Natural killer cell (primary cell): Measurements from ENCODE around the gene TPPP2. TPM values are rescaled to one million over a fixed set of nuclear protein-coding genes. Genes with fewer than 3 reads are reported as not detected.

Source experiments
- ATAC-seq, 3 donors: fragments of 150-1000 bp in 2 of 3; fragments of 200-7000 bp in 1 of 3; cut with Tn5 transposase; 1 replicate in 1 of 3; 2 replicates in 2 of 3; pipeline ENCODE4 v1.10.0; 2021; ENCODE audit warnings: mild to moderate bottlenecking in 2 of 3, moderate library complexity in 2 of 3
- DNase-seq, 2 donors: peaks; one replicate each; pipeline versions ENCODE4 v3.0.0 to v3.0.0-alpha.2; 2013 to 2021; ENCODE audit warnings: mixed read lengths in 1 of 2
- H3K27ac ChIP-seq: one replicate; pipeline ENCODE4 v1.5.1; 2013; ENCODE audit warnings: mild to moderate bottlenecking, low read length
- H3K27me3 ChIP-seq: one replicate; pipeline ENCODE4 v1.6.1; 2013; ENCODE audit warnings: low read length; ENCODE audit not compliant: control insufficient read depth, insufficient read depth
- H3K36me3 ChIP-seq: one replicate; pipeline ENCODE4 v1.6.1; 2013; ENCODE audit warnings: low read length; ENCODE audit not compliant: control insufficient read depth, insufficient read depth
- H3K4me1 ChIP-seq: one replicate; pipeline ENCODE4 v1.6.1; 2013; ENCODE audit warnings: low read length; ENCODE audit not compliant: control insufficient read depth, insufficient read depth
- H3K4me3 ChIP-seq: one replicate; pipeline ENCODE4 v1.5.1; 2013; ENCODE audit warnings: low read length
- H3K9me3 ChIP-seq: one replicate; pipeline ENCODE4 v1.6.1; 2013; ENCODE audit warnings: low read length; ENCODE audit not compliant: control insufficient read depth, insufficient read depth
- H3K27ac Mint-ChIP-seq, 2 donors: one replicate each; pipeline ENCODE4 v1.8.0; 2022; ENCODE audit warnings: mild to moderate bottlenecking in 2 of 2, mixed read lengths in 2 of 2, moderate library complexity in 1 of 2
- H3K27me3 Mint-ChIP-seq, 2 donors: one replicate each; pipeline ENCODE4 v1.8.0; 2022; ENCODE audit warnings: low read depth in 2 of 2, mixed read lengths in 2 of 2
- H3K36me3 Mint-ChIP-seq: one replicate; pipeline ENCODE4 v1.8.0; 2022; ENCODE audit warnings: mixed read lengths
- H3K4me1 Mint-ChIP-seq, 2 donors: one replicate each; pipeline ENCODE4 v1.8.0; 2022; ENCODE audit warnings: mixed read lengths in 2 of 2
- H3K4me3 Mint-ChIP-seq: one replicate; pipeline ENCODE4 v1.8.0; 2022; ENCODE audit warnings: mild to moderate bottlenecking, moderate library complexity, mixed read lengths
- H3K9me3 Mint-ChIP-seq, 2 donors: one replicate each; pipeline ENCODE4 v1.8.0; 2022; ENCODE audit warnings: mixed read lengths in 2 of 2
- CTCF ChIP-seq: fragments of 200-600 bp; IDR thresholded peaks from one replicate; pipeline ENCODE4 v1.8.0; 2022; ENCODE audit warnings: antibody characterized with exemption
- WGBS: methylation state at CpG from one replicate; pipeline ENCODE4 v1.1.7; 2013; ENCODE audit warnings: missing lambda C conversion rate; ENCODE audit not compliant: insufficient coverage; 5-methylcytosine and 5-hydroxymethylcytosine counted together
- intact Hi-C: fragments of 100-400 bp; cut with micrococcal nuclease; formaldehyde crosslinking; loops from one replicate; pipeline ENCODE4 v1.14.2; 2022
- total RNA-seq, 4 donors: library from RNA; stranded (reverse); fragments of 120-200 nt in 1 of 4; gene quantifications; one replicate each; pipeline versions ENCODE4 v1.2.3 to v1.2.4, GENCODE V29; 2013 to 2022

Gene TPPP2
- total RNA-seq, 3 donors from 2014 or later (not counting 1 experiment from before 2014, with no cell fraction given): not detected

- no peak overlapping the region for H3K27ac Mint-ChIP-seq
- Histone ChIP-seq H3K27me3 (peaks cover 37% of the 10 kb centered on the region), H3K4me1 (peaks cover 44% of the 10 kb centered on the region), H3K27ac (no peak overlapping the region), H3K36me3 (no peaks in the 10 kb centered on the region), H3K9me3 (no peaks in the 10 kb centered on the region), H3K4me3 (no peak overlapping the region)
- no peaks in the 10 kb centered on the region for H3K9me3 Mint-ChIP-seq
- no peak for TF ChIP-seq CTCF
- H3K36me3 Mint-ChIP-seq: no peaks in the 10 kb centered on the region
- DNase-seq: no peak
- peaks cover 47 to 50% of the 10 kb centered on the region in 2 donors for H3K27me3 Mint-ChIP-seq
- H3K4me1 Mint-ChIP-seq: peaks cover 31 to 41% of the 10 kb centered on the region in 2 donors
- 84% methylated on average over 9 of the region's 9 CpGs for WGBS
- ATAC-seq: no peak
- intact Hi-C loops: no loop called here
- peak overlapping the region; percentile 89 for H3K4me3 Mint-ChIP-seq
Measured at GRCh38 chr14:21072781-21073339, 42.8 kb downstream of the TPPP2 start.

- intact Hi-C loops: no loop called here
- Histone ChIP-seq H3K9me3 (no peaks in the 10 kb centered on the region), H3K4me3 (no peak overlapping the region), H3K4me1 (peaks cover 39% of the 10 kb centered on the region), H3K27ac (no peak overlapping the region), H3K36me3 (no peaks in the 10 kb centered on the region), H3K27me3 (peaks cover 32% of the 10 kb centered on the region)
- no peaks in the 10 kb centered on the region for H3K9me3 Mint-ChIP-seq
- 91% methylated on average over 9 of the region's 9 CpGs for WGBS
- DNase-seq (no peak), ATAC-seq (no peak)
- no peaks in the 10 kb centered on the region for H3K36me3 Mint-ChIP-seq
- peaks cover 25 to 34% of the 10 kb centered on the region in 2 donors for H3K4me1 Mint-ChIP-seq
- H3K4me3 Mint-ChIP-seq: no peak overlapping the region
- TF ChIP-seq CTCF: no peak
- no peak overlapping the region for H3K27ac Mint-ChIP-seq
- peaks cover 38 to 39% of the 10 kb centered on the region in 2 donors for H3K27me3 Mint-ChIP-seq
Measured at GRCh38 chr14:21073921-21074320, 43.9 kb downstream of the TPPP2 start.

- peaks cover 31 to 32% of the 10 kb centered on the region in 2 donors for H3K27me3 Mint-ChIP-seq
- H3K36me3 Mint-ChIP-seq: no peaks in the 10 kb centered on the region
- ATAC-seq (no peak), DNase-seq (no peak)
- intact Hi-C loops: no loop called here
- Histone ChIP-seq H3K27ac (no peak overlapping the region), H3K36me3 (no peaks in the 10 kb centered on the region), H3K27me3 (peaks cover 25% of the 10 kb centered on the region), H3K4me3 (no peak overlapping the region), H3K9me3 (no peaks in the 10 kb centered on the region), H3K4me1 (peaks cover 32% of the 10 kb centered on the region)
- H3K9me3 Mint-ChIP-seq: no peaks in the 10 kb centered on the region
- WGBS: 94% methylated on average over 26 of the region's 26 CpGs
- TF ChIP-seq CTCF: no peak
- H3K27ac Mint-ChIP-seq: peak overlapping the region in 1 of 2 donors; percentile 47
- no peak overlapping the region for H3K4me3 Mint-ChIP-seq
- H3K4me1 Mint-ChIP-seq: peaks cover 18 to 26% of the 10 kb centered on the region in 2 donors
Measured at GRCh38 chr14:21074398-21075272, 44.6 kb downstream of the TPPP2 start.
